LNCAP (cell line): ENCODE data around the gene ASCC3.

Source experiments
- CTCF ChIP-seq: fragments of 450-650 bp; IDR thresholded peaks from 2 replicates; pipeline ENCODE4 v1.5.1; 2017; ENCODE audit warnings: mild to moderate bottlenecking

The ASCC3 gene

DNA sequence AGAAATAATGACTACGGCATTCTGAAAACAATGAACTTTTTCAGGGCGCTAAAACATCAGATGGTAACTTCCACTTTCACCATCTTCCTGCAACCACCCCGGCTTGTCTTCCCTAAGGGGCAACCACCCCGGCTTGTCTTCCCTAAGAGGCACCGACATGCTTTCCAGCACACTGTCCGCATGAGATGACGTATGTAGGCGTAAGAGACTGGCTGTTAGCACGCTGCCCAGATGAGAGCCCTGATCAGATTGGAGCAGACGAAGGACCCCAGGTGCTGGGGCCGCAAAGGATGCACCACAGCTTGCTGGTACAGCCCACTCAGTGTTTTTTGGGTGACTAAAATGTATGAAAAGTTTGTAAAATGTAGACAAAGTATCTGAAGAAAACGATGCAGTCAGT is 29.3 kb downstream of the ASCC3 start:
- no peak for TF ChIP-seq CTCF

- TF ChIP-seq CTCF, result no peak
Measured at GRCh38 chr6:100850174-100850573, 31.0 kb downstream of the ASCC3 start.

GRCh38 chr6:100846276-100846675 is 34.9 kb downstream of the ASCC3 start:
- no peak for TF ChIP-seq CTCF

DNA sequence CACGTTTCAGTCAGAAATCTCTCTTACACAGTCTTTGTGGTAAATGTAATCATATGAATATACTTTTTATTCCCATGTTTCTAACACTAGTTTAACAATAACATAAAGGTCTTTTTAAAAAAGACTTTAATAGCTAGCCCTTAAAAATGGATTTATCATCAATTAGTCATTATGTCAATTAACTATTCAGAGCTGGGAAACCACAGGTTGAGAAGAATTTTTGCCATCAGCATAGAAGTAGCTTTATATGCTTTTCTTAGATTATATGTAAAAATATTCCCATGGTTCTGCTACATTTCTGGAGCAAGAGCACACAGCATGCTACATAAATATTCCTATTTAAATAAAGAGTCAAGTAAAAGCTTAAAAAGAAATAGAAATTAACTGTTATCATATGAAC is 35.5 kb downstream of the ASCC3 start:
- no peak for TF ChIP-seq CTCF

DNA sequence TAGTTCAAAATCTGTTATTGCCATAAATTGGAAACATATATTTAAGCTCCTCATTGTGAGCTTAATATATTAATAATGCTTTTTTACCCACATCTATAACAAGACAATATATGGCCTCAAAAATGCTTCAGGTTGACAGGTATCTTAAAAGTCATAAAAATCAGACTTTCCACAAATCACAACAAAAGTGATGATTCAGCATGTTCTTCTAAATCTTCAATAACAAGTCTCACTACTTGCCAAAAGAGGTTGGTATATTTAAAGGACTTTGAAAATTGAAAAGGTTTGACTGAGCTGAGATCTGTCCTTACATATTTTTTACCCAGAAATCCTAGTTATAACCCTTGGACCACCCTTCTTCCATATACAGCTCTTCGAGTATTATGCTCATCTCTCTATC is 41.7 kb downstream of the ASCC3 start:
- no peak for TF ChIP-seq CTCF

GRCh38 chr6:100838011-100838410 is 43.1 kb downstream of the ASCC3 start:
- TF ChIP-seq CTCF, result no peak

DNA sequence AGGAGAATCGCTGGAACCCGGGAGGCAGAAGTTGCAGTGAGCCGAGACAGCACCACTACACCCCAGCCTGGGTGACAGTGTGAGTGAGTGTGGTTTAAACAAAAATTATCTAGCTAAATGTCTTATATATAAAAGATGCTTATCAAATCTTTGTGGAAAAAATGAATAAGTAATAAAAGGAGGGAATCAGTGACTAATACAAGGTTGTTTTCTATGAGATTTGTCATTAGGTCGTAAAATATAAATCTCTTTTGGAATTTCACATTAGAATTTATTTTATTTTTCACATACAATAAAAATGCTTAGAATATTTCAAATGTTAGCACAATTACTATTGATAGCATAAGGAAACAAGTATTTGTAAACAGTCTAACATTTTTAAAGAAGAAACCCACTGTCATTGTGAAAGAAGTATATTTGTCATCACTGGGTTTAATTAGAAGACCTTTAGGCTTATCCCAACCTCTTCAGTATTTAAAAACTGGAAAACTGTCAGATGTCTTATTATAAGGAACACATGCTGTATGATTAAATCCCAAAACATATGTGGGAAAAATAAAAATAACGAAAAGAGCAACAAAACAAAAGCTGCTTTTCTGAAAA is 47.1 kb downstream of the ASCC3 start:
- no peak for TF ChIP-seq CTCF

DNA sequence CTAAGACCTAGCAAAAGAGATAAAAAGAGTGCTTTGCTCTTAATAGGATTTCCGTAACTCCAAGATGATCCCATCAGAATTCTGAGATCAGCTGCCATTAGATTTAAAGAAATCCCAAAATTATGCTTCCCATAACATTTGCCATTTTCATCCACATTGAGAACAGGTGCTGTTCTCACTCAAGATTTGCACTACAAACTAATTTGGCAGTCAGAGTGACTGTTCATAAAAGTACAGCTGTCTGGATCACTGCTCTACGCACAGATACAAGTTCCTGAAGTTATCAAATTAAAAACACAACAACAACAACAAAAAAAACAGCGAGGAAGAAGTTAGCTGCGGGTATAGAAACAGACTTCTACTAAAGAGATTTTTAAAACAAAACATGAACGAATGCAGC is 58.1 kb downstream of the ASCC3 start:
- no peak for TF ChIP-seq CTCF
